ENCODE data around the gene NTM. TPM values are rescaled to one million over a fixed set of nuclear protein-coding genes. Genes with fewer than 3 reads are reported as not detected.

NTM gene
- total and polyA plus RNA-seq, 2 donors from 2014 or later: 0.92 to 10.3 TPM

DNA sequence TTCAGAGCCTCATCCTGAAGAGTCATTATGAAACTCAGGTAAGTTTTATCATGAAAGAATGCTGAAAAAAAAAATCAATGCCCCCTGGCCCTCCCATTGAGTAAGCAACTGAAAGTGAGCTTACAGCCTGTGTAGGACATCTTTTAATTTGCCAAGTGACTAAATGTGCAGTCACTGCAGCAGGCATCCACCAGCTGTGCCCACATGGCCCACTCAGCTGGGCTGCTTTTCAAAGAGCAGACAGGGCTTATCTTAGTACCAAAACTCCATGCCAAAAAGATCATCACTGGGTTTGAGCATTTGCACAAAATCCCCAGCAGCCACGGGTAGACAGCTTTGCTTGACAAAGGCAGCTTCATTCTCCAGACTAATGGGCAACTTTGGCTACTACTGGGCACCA is 709.7 kb downstream of the NTM start:
- Histone ChIP-seq H3K36me3 (ENCODE audit: control insufficient read depth in 2 of 3, insufficient read depth in 3 of 3, low read length in 3 of 3) (no peaks in the 10 kb centered on the region), H3K27ac (ENCODE audit: low read depth in 2 of 2, low read length in 2 of 2) (no peak overlapping the region), H3K9ac (ENCODE audit: low read length in 3 of 3) (no peak overlapping the region), H3K4me3 (ENCODE audit: low read length in 3 of 3) (no peak overlapping the region), H3K9me3 (ENCODE audit: control insufficient read depth in 2 of 3, insufficient read depth in 1 of 3, low read length in 3 of 3) (peaks cover 0 to 15% (median 4%) of the 10 kb centered on the region in 3 donors), H3K27me3 (ENCODE audit: control insufficient read depth, insufficient read depth, low read length) (no peaks in the 10 kb centered on the region), H3K4me1 (ENCODE audit: control insufficient read depth in 2 of 3, insufficient read depth in 2 of 3, low read depth in 1 of 3, low read length in 3 of 3) (no peaks in the 10 kb centered on the region)
- no peak for DNase-seq
- no peak for FAIRE-seq
- no peak for TF ChIP-seq CTCF (IDR thresholded peaks at IDR 0.05; ENCODE audit: borderline replicate concordance, extremely low read depth, insufficient read depth)
- intact Hi-C loops (cut with DNase I): no loop called here

- no peaks in the 10 kb centered on the region for H3K27me3 ChIP-seq (ENCODE audit: control insufficient read depth, insufficient read depth, low read length)
- no peak overlapping the region for H3K27ac ChIP-seq (ENCODE audit: low read depth in 2 of 2, low read length in 2 of 2)
- H3K4me1 ChIP-seq (ENCODE audit: control insufficient read depth in 2 of 3, insufficient read depth in 2 of 3, low read depth in 1 of 3, low read length in 3 of 3): no peaks in the 10 kb centered on the region
- DNase-seq (no peak), FAIRE-seq (no peak)
- no peak overlapping the region for H3K9ac ChIP-seq (ENCODE audit: low read length in 3 of 3)
- H3K4me3 ChIP-seq (ENCODE audit: low read length in 3 of 3): no peak overlapping the region
- no peaks in the 10 kb centered on the region for H3K36me3 ChIP-seq (ENCODE audit: control insufficient read depth in 2 of 3, insufficient read depth in 3 of 3, low read length in 3 of 3)
- intact Hi-C loops (cut with DNase I): no loop called here
- TF ChIP-seq CTCF (IDR thresholded peaks at IDR 0.05; ENCODE audit: borderline replicate concordance, extremely low read depth, insufficient read depth): no peak
- peaks cover 0 to 33% (median 8%) of the 10 kb centered on the region in 3 donors for H3K9me3 ChIP-seq (ENCODE audit: control insufficient read depth in 2 of 3, insufficient read depth in 1 of 3, low read length in 3 of 3)
Observed at GRCh38 chr11:132082566-132082965, 712.2 kb downstream of the NTM start.

GRCh38 chr11:132084433-132084832 is 714.0 kb downstream of the NTM start:
- no peak for TF ChIP-seq CTCF (IDR thresholded peaks at IDR 0.05; ENCODE audit: borderline replicate concordance, extremely low read depth, insufficient read depth)
- no peak for FAIRE-seq
- intact Hi-C loops (cut with DNase I): no loop called here
- Histone ChIP-seq H3K36me3 (ENCODE audit: control insufficient read depth in 2 of 3, insufficient read depth in 3 of 3, low read length in 3 of 3) (no peaks in the 10 kb centered on the region), H3K4me3 (ENCODE audit: low read length in 3 of 3) (no peak overlapping the region), H3K9ac (ENCODE audit: low read length in 3 of 3) (no peak overlapping the region), H3K4me1 (ENCODE audit: control insufficient read depth in 2 of 3, insufficient read depth in 2 of 3, low read depth in 1 of 3, low read length in 3 of 3) (no peaks in the 10 kb centered on the region), H3K9me3 (ENCODE audit: control insufficient read depth in 2 of 3, insufficient read depth in 1 of 3, low read length in 3 of 3) (peaks cover 0 to 36% (median 8%) of the 10 kb centered on the region in 3 donors), H3K27ac (ENCODE audit: low read depth in 2 of 2, low read length in 2 of 2) (no peak overlapping the region), H3K27me3 (ENCODE audit: control insufficient read depth, insufficient read depth, low read length) (no peaks in the 10 kb centered on the region)
- DNase-seq: no peak

GRCh38 chr11:132087148-132087547 is 716.7 kb downstream of the NTM start:
- H3K9me3 ChIP-seq (ENCODE audit: control insufficient read depth in 2 of 3, insufficient read depth in 1 of 3, low read length in 3 of 3): peaks cover 0 to 35% (median 8%) of the 10 kb centered on the region in 3 donors

More at GRCh38 chr11:132087148-132087547, 716.7 kb downstream of the NTM start:
- DNase-seq (no peak), FAIRE-seq (no peak)
- intact Hi-C loops (cut with DNase I): no loop called here
- no peak overlapping the region for H3K27ac ChIP-seq (ENCODE audit: low read depth in 2 of 2, low read length in 2 of 2)
- H3K4me1 ChIP-seq (ENCODE audit: control insufficient read depth in 2 of 3, insufficient read depth in 2 of 3, low read depth in 1 of 3, low read length in 3 of 3): no peaks in the 10 kb centered on the region
- H3K4me3 ChIP-seq (ENCODE audit: low read length in 3 of 3): no peak overlapping the region
- no peak overlapping the region for H3K9ac ChIP-seq (ENCODE audit: low read length in 3 of 3)
- no peaks in the 10 kb centered on the region for H3K36me3 ChIP-seq (ENCODE audit: control insufficient read depth in 2 of 3, insufficient read depth in 3 of 3, low read length in 3 of 3)
- H3K27me3 ChIP-seq (ENCODE audit: control insufficient read depth, insufficient read depth, low read length): no peaks in the 10 kb centered on the region
- TF ChIP-seq CTCF (IDR thresholded peaks at IDR 0.05; ENCODE audit: borderline replicate concordance, extremely low read depth, insufficient read depth): no peak
